ENCODE data around the gene F8A2. TPM values are rescaled to one million over a fixed set of nuclear protein-coding genes. Genes with fewer than 3 reads are reported as not detected.

F8A2 gene
- total RNA-seq, 2 experiments from 2014 or later, result not detected

DNA sequence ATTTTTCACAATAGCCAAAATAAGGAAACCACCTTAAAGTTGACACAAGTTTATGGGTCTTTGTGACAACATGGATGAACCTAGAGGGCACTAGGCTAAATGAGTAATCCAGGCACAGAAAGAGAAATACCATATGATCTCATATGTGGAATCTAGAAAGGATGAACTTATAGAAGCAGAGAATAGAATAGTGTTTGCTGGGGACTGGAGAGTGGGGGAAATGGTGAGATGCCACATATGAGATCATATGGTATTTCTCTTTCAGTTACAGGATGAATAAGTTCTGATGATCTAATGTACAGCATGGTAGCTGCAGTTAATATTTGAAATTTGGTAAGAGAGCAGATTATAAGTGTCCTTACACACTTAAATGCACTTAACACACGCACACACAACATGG, 35.9 kb downstream of the F8A2 start:
- H3K27ac ChIP-seq (ENCODE audit: low read depth, low read length, poor library complexity, severe bottlenecking), result no peak overlapping the region
- ChIA-PET CTCF (ENCODE audit: unreplicated experiment) (no interaction called here), POLR2A (no interaction called here)
- H3K9me2 ChIP-seq (ENCODE audit: insufficient read depth, low read length), result no peaks in the 10 kb centered on the region
- BruUV-seq (replicated peaks), result no TSS peak
- DNase-seq (ENCODE audit: low spot score), result no peak
- no peak overlapping the region for H3K4me2 ChIP-seq (ENCODE audit: low read length)
- H3K9me3 ChIP-seq (ENCODE audit: low read length), result no peaks in the 10 kb centered on the region
- H4K20me1 ChIP-seq (ENCODE audit: insufficient read depth, low read length), result no peaks in the 10 kb centered on the region
- no peaks in the 10 kb centered on the region for H3K36me3 ChIP-seq (ENCODE audit: insufficient read depth, low read length)
- no peak overlapping the region for H2AFZ ChIP-seq (ENCODE audit: low read length)
- no peak overlapping the region for H3K4me3 ChIP-seq (ENCODE audit: low read depth, low read length, poor library complexity, severe bottlenecking)
- intact Hi-C loops (cut with micrococcal nuclease; ENCODE audit: unreplicated experiment), result no loop called here
- no peaks in the 10 kb centered on the region for H3K79me2 ChIP-seq (ENCODE audit: insufficient read depth, low read depth, low read length)
- H3K4me1 ChIP-seq (ENCODE audit: insufficient read depth, low read length, poor library complexity, severe bottlenecking), result no peaks in the 10 kb centered on the region
- TF ChIP-seq CTCF (conservative IDR thresholded peaks at IDR 0.05; ENCODE audit: low read length) (no peak), EZH2phosphoT487 (IDR thresholded peaks at IDR 0.05; ENCODE audit: borderline replicate concordance, low read depth, low read length) (no peak)

Small RNA genes within 50 kb of the gene (microRNA-seq; reads per million reads assigned to microRNA genes)
- not detected for gene MIR1184-2 (ENCODE audit: borderline replicate concordance)

Small RNA genes within 50 kb of the gene (small RNA-seq; reads per million reads assigned to genes)
- gene MIR1184-2, result not detected

Other genes starting within 250 kb of the F8A2 start
- 42.9 and 45.5 TPM in 2 replicates for gene VBP1, start 165.6 kb upstream of the F8A2 start, total RNA-seq (2014; rRNA removed; shearing (Covaris generic))
- 58.5 and 63.4 TPM in 2 replicates for gene VBP1, start 165.6 kb upstream of the F8A2 start, total RNA-seq (2022)
- 6.6 and 7.2 TPM in 2 replicates for gene RAB39B, start 117.6 kb upstream of the F8A2 start, total RNA-seq (2014; rRNA removed; shearing (Covaris generic))
- gene RAB39B, start 117.6 kb upstream of the F8A2 start, total RNA-seq (2022), result 13.4 and 14.3 TPM in 2 replicates
- not detected in 2 replicates for gene CLIC2, start 47.5 kb upstream of the F8A2 start, total RNA-seq (2014; rRNA removed; shearing (Covaris generic))
- not detected in 2 replicates for gene CLIC2, start 47.5 kb upstream of the F8A2 start, total RNA-seq (2022)
- 1.6 and 3.3 TPM in 2 replicates for gene F8A3, start 76.5 kb downstream of the F8A2 start, total RNA-seq (2014; rRNA removed; shearing (Covaris generic))
- gene F8A3, start 76.5 kb downstream of the F8A2 start, total RNA-seq (2022), result 5.8 and 8.5 TPM in 2 replicates
- gene SPRY3, start 230.5 kb downstream of the F8A2 start, total RNA-seq (2014; rRNA removed; shearing (Covaris generic)), result 0.03 and 0.13 TPM in 2 replicates
- 0.08 and 0.11 TPM in 2 replicates for gene SPRY3, start 230.5 kb downstream of the F8A2 start, total RNA-seq (2022)
- gene TMLHE, start 230.9 kb downstream of the F8A2 start, total RNA-seq (2014; rRNA removed; shearing (Covaris generic)), result 2.9 and 4.2 TPM in 2 replicates
- 3.0 and 3.2 TPM in 2 replicates for gene TMLHE, start 230.9 kb downstream of the F8A2 start, total RNA-seq (2022)